K562 (cell line): ENCODE results near the gene HSPB8. TPM values are rescaled to one million over a fixed set of nuclear protein-coding genes. Genes with fewer than 3 reads are reported as not detected.

Experiments
- ATAC-seq: fragments of 200-7000 bp; cut with Tn5 transposase; 3 replicates; pipeline ENCODE4 v1.9.1; 2020; ENCODE audit warnings: moderate library complexity
- BruUV-seq: library from RNA; stranded (reverse); fragments of 400-500 nt; replicated peaks from 2 replicates; lab custom pipeline; 2021; lab: Mats Ljungman, UMichigan
- CTCF ChIA-PET: fragments of 300-600 bp; formaldehyde crosslinking; extraction: SDS; loops from one replicate; lab custom pipeline; 2021; ENCODE audit warnings: low intra/inter-chr PET ratio; lab: Yijun Ruan, JAX
- POLR2A ChIA-PET: fragments of 300-600, 350-650 bp; sonication (Branson Sonifier 250); formaldehyde crosslinking; extraction: SDS; loops from one replicate; lab custom pipeline; 2021; ENCODE audit warnings: antibody characterized with exemption, inconsistent platforms; lab: Yijun Ruan, JAX
- DNase-seq, 4 experiments: peaks; one replicate each; pipeline versions ENCODE4 v3.0.0 to v3.0.0-alpha.2; 2011 to 2018; ENCODE audit warnings: low spot score in 3 of 4, mixed read lengths in 3 of 4; ENCODE audit errors: extremely low read depth in 1 of 4
- FAIRE-seq: peaks from 2 replicates; lab custom pipeline; 2011; peaks lifted over from hg19 to GRCh38; lab: Jason Lieb, UNC
- H2AFZ ChIP-seq: 2 replicates; pipeline ENCODE4 v1.6.0; 2011; ENCODE audit warnings: low read depth, low read length, control low read depth, inconsistent platforms
- H3K27ac ChIP-seq: fragments of 200-600 bp; 3 replicates; pipeline ENCODE4 v1.8.0; 2011; ENCODE audit warnings: low read depth, mild to moderate bottlenecking, control low read depth, inconsistent platforms, low read length, moderate library complexity, mixed read lengths; ENCODE audit errors: extremely low read depth
- H3K27me3 ChIP-seq, 2 experiments: fragments of 300-600 bp in 1 of 2; 2 replicates in 1 of 2; 3 replicates in 1 of 2; pipeline versions ENCODE4 v1.6.0 to v1.8.0; 2011; ENCODE audit warnings: inconsistent platforms in 2 of 2, low read length in 2 of 2, mild to moderate bottlenecking in 1 of 2, mixed read lengths in 1 of 2, moderate library complexity in 1 of 2; ENCODE audit not compliant: control insufficient read depth in 2 of 2, insufficient read depth in 2 of 2
- H3K36me3 ChIP-seq: fragments of 300-600 bp; 3 replicates; pipeline ENCODE4 v1.8.0; 2011; ENCODE audit warnings: mild to moderate bottlenecking, low read length, inconsistent platforms; ENCODE audit not compliant: control insufficient read depth, insufficient read depth
- H3K4me1 ChIP-seq, 2 experiments: fragments of 200-600 bp in 1 of 2; replicated peaks in 1 of 2; 2 replicates in 1 of 2; 3 replicates in 1 of 2; pipeline versions ENCODE4 v1.5.1 to v1.8.0; 2011; ENCODE audit warnings: inconsistent platforms in 2 of 2, low read length in 2 of 2, mild to moderate bottlenecking in 1 of 2, mixed read lengths in 1 of 2, moderate library complexity in 1 of 2; ENCODE audit not compliant: control insufficient read depth in 2 of 2, insufficient read depth in 2 of 2
- H3K4me2 ChIP-seq: 2 replicates; pipeline ENCODE4 v1.6.1; 2011; ENCODE audit warnings: low read length, control low read depth, inconsistent platforms, mixed read lengths; ENCODE audit not compliant: insufficient read depth
- H3K4me3 ChIP-seq: fragments of 200-600 bp; sonication (generic), shearing (Covaris generic); 2 replicates; pipeline ENCODE4 v1.5.1; 2016; ENCODE audit warnings: control low read depth, inconsistent platforms
- H3K79me2 ChIP-seq: fragments of 200-600 bp; 3 replicates; pipeline ENCODE4 v1.8.0; 2011; ENCODE audit warnings: low read length, inconsistent platforms; ENCODE audit not compliant: control insufficient read depth, insufficient read depth
- H3K9ac ChIP-seq, 2 experiments: 2 replicates each; pipeline versions ENCODE4 v1.6.0 to v1.6.1; 2011; ENCODE audit warnings: low read depth in 2 of 2, low read length in 2 of 2, control low read depth in 1 of 2, inconsistent platforms in 1 of 2, mild to moderate bottlenecking in 1 of 2, mixed read lengths in 1 of 2; ENCODE audit not compliant: insufficient read depth in 1 of 2
- H3K9me1 ChIP-seq: one replicate; pipeline ENCODE4 v1.6.0; 2011; ENCODE audit warnings: inconsistent platforms, mild to moderate bottlenecking, low read length, moderate library complexity; ENCODE audit not compliant: control insufficient read depth, insufficient read depth
- H3K9me3 ChIP-seq: replicated peaks from 2 replicates; pipeline ENCODE4 v1.5.1; 2011; ENCODE audit warnings: low read depth, low read length, inconsistent platforms; ENCODE audit not compliant: control insufficient read depth, insufficient read depth
- H4K20me1 ChIP-seq: replicated peaks from 2 replicates; pipeline ENCODE4 v1.6.1; 2011; ENCODE audit warnings: low read length, inconsistent platforms, mixed read lengths; ENCODE audit not compliant: control insufficient read depth, insufficient read depth
- CEBPB ChIP-seq: fragments of 450-650 bp; IDR thresholded peaks from 2 replicates; pipeline ENCODE4 v1.6.1; 2016; ENCODE audit warnings: missing genetic modification characterization, missing compliant biosample characterization
- CXXC5 ChIP-seq: fragments of 250-450 bp; sonication (Bioruptor Pico); IDR thresholded peaks from 2 replicates; pipeline ENCODE4 v1.8.0; 2022; ENCODE audit warnings: inconsistent platforms, mild to moderate bottlenecking, moderate library complexity
- FOXP1 ChIP-seq: sonication (generic); formaldehyde crosslinking; IDR thresholded peaks from 2 replicates; pipeline ENCODE4 v1.8.0; 2022; ENCODE audit warnings: mild to moderate bottlenecking, missing genetic modification reagents
- HNRNPLL ChIP-seq: fragments of 200-400 bp; formaldehyde crosslinking; IDR thresholded peaks from 2 replicates; pipeline ENCODE4 v1.6.1; 2017; ENCODE audit warnings: low read length, low read depth, mild to moderate bottlenecking; ENCODE audit not compliant: poor library complexity, severe bottlenecking
- HSF4 ChIP-seq: fragments of 250-450 bp; sonication (Bioruptor Pico); IDR thresholded peaks from 2 replicates; pipeline ENCODE4 v2.1.2; 2022; ENCODE audit warnings: mild to moderate bottlenecking, moderate library complexity, borderline replicate concordance
- MIER1 ChIP-seq: fragments of 450-650 bp; IDR thresholded peaks from 2 replicates; pipeline ENCODE4 v1.6.1; 2016; ENCODE audit warnings: antibody characterized with exemption, mild to moderate bottlenecking, low read depth
- NCOR1 ChIP-seq: fragments of 450-650 bp; IDR thresholded peaks from 2 replicates; pipeline ENCODE4 v1.6.1; 2016; ENCODE audit warnings: mild to moderate bottlenecking, moderate library complexity
- NR3C1 ChIP-seq: sonication (generic); formaldehyde crosslinking; IDR thresholded peaks from 2 replicates; pipeline ENCODE4 v1.8.1; 2022; ENCODE audit warnings: missing genetic modification reagents
- POLR2AphosphoS5 ChIP-seq: IDR thresholded peaks from 2 replicates; pipeline ENCODE4 v1.6.1; 2011; ENCODE audit warnings: mild to moderate bottlenecking, low read depth, low read length, moderate library complexity; ENCODE audit not compliant: control insufficient read depth, insufficient read depth
- PTBP1 ChIP-seq: fragments of 200-400 bp; formaldehyde crosslinking; IDR thresholded peaks from 2 replicates; pipeline ENCODE4 v1.6.1; 2017; ENCODE audit warnings: low read depth, low read length
- STAG1 ChIP-seq: sonication (generic); formaldehyde crosslinking; IDR thresholded peaks from 2 replicates; pipeline ENCODE4 v1.5.0; 2020; ENCODE audit warnings: missing genetic modification reagents, borderline replicate concordance
- ZNF589 ChIP-seq: fragments of 200-800 bp; sonication (Bioruptor generic); IDR thresholded peaks from 2 replicates; pipeline ENCODE4 v1.6.1; 2016; ENCODE audit warnings: low read depth, missing genetic modification characterization, missing compliant biosample characterization
- ZSCAN29 ChIP-seq: fragments of 450-650 bp; IDR thresholded peaks from 2 replicates; pipeline ENCODE4 v1.6.1; 2017
- WGBS: fragments of 100-300 bp; shearing (Covaris generic); methylation state at CpG from one replicate; pipeline ENCODE4 v1.1.6; 2016; ENCODE audit warnings: low coverage, mixed read lengths; ENCODE audit not compliant: insufficient coverage; ENCODE audit errors: missing lambda C conversion rate; 5-methylcytosine and 5-hydroxymethylcytosine counted together
- in situ Hi-C: fragments of 300-500 bp; cut with MboI; formaldehyde crosslinking; loops from 4 replicates; pipeline ENCODE4 v1.15.0; 2018; ENCODE audit warnings: inconsistent platforms, mixed read lengths
- intact Hi-C: fragments of 100-400 bp; cut with micrococcal nuclease; formaldehyde crosslinking; loops from 2 replicates; pipeline ENCODE4 v1.14.2; 2022
- polyA plus RNA-seq, 8 experiments: library from polyadenylated mRNA; depleted of rRNA in 4 of 8; stranded (reverse) in 5 of 8; unstranded in 3 of 8; fragments of >200 nt; fragmentation: Nextera tagmentation in 2 of 8; fragmentation: Illumina TruSeq in 1 of 8; extraction: Ambion mirVana in 2 of 8; extraction: Trizol in 1 of 8; gene quantifications; 2 replicates each; pipeline versions ENCODE4 v1.2.1 to v1.2.3, GENCODE V29; 2011 to 2014; ENCODE audit warnings: inconsistent platforms in 1 of 8, missing spikeins in 1 of 8
- total RNA-seq, 7 experiments: library from RNA; depleted of rRNA in 6 of 7; stranded (reverse); fragments of >200 nt in 6 of 7; fragmentation: Illumina TruSeq in 2 of 7; extraction: Trizol in 2 of 7; gene quantifications; 2 replicates each; pipeline versions ENCODE4 v1.2.1 to v1.2.3, GENCODE V29; 2011 to 2021; ENCODE audit warnings: low replicate concordance in 1 of 7
- TF ChIP-seq, protein P1 (sequence below): fragments of 250-450 bp; sonication (Bioruptor Pico); IDR thresholded peaks from 2 replicates; pipeline ENCODE4 v1.5.0; 2022; ENCODE audit warnings: mild to moderate bottlenecking
- TF ChIP-seq, protein P2 (sequence below): fragments of 450-650 bp; IDR thresholded peaks from 2 replicates; pipeline ENCODE4 v1.6.1; 2018; ENCODE audit warnings: mild to moderate bottlenecking, low read depth; ENCODE audit not compliant: partially characterized antibody

The HSPB8 gene
- total and polyA plus RNA-seq, 9 of the 15 experiments (the other 6 are each of a cell fraction or from before 2014, with no cell fraction given) = 0.13 TPM; not detected in 8

DNA sequence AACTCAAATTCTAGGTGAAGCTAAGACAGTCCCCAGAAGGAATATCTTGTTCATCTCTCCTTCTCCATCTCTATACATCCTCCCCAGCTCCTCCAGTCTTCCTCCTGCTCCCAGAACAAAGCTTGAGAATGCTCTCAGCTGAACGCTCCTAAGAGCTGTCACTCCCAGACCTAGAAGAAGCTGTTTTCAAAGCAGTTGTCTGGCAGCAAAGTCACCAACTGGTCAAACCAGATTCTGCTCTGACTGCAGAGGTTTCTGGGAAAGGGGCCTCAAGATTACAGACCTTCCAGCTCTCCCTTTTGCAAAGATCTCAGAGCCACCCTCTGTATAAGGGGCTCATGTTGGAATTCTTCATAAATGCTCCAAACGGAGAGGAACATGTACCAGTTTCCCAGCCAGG lies 9.6 kb upstream of the HSPB8 start:
- Histone ChIP-seq H2AFZ (no peak overlapping the region), H3K9ac (no peak overlapping the region), H3K27me3 (peaks cover 9 to 19% of the 10 kb centered on the region in 2 experiments; a peak in 3 of 5 replicates), H3K9me3 (0 out of 2 replicates have a peak, but pooled peaks cover 1% of the 10 kb centered on the region), H3K4me2 (no peak overlapping the region), H4K20me1 (no peaks in the 10 kb centered on the region; the same call in 1 of the 2 replicates), H3K4me1 (no peaks in the 10 kb centered on the region), H3K4me3 (no peak overlapping the region), H3K79me2 (no peaks in the 10 kb centered on the region), H3K27ac (no peak overlapping the region), H3K36me3 (no peaks in the 10 kb centered on the region), H3K9me1 (no peaks in the 10 kb centered on the region)
- no TSS peak for BruUV-seq
- ATAC-seq (no peak), FAIRE-seq (no peak), DNase-seq (no peak)
- WGBS = 0% methylated on average over 2 of the region's 2 CpGs
- intact Hi-C loops (no loop called here), in situ Hi-C loops (no loop called here)
- POLR2A ChIA-PET = interaction anchor here (0.7 kb wide), 2 partner anchors 13 to 37 kb away, joined by 3 to 4 read pairs; no protein-coding TSS in a partner anchor
- TF ChIP-seq, protein P1, sequence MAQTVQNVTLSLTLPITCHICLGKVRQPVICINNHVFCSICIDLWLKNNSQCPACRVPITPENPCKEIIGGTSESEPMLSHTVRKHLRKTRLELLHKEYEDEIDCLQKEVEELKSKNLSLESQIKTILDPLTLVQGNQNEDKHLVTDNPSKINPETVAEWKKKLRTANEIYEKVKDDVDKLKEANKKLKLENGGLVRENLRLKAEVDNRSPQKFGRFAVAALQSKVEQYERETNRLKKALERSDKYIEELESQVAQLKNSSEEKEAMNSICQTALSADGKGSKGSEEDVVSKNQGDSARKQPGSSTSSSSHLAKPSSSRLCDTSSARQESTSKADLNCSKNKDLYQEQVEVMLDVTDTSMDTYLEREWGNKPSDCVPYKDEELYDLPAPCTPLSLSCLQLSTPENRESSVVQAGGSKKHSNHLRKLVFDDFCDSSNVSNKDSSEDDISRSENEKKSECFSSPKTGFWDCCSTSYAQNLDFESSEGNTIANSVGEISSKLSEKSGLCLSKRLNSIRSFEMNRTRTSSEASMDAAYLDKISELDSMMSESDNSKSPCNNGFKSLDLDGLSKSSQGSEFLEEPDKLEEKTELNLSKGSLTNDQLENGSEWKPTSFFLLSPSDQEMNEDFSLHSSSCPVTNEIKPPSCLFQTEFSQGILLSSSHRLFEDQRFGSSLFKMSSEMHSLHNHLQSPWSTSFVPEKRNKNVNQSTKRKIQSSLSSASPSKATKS = no peak
- TF ChIP-seq HNRNPLL (no peak), ZSCAN29 (no peak), CXXC5 (no peak), HSF4 (CRISPR knock-in tag) (no peak), CEBPB (no peak), MIER1 (no peak), NR3C1 (no peak), NCOR1 (no peak), PTBP1 (no peak), FOXP1 (CRISPR knock-in tag) (no peak), POLR2AphosphoS5 (no peak), ZNF589 (CRISPR knock-in tag) (no peak), STAG1 (CRISPR knock-in tag) (no peak)
- TF ChIP-seq, protein P2, sequence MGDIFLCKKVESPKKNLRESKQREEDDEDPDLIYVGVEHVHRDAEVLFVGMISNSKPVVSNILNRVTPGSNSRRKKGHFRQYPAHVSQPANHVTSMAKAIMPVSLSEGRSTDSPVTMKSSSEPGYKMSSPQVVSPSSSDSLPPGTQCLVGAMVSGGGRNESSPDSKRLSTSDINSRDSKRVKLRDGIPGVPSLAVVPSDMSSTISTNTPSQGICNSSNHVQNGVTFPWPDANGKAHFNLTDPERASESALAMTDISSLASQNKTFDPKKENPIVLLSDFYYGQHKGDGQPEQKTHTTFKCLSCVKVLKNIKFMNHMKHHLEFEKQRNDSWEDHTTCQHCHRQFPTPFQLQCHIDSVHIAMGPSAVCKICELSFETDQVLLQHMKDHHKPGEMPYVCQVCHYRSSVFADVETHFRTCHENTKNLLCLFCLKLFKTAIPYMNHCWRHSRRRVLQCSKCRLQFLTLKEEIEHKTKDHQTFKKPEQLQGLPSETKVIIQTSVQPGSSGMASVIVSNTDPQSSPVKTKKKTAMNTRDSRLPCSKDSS = no peak
- CTCF ChIA-PET = no interaction called here
